Measurements from ENCODE around the gene ARID1A.

- TF ChIP-seq, protein P1, sequence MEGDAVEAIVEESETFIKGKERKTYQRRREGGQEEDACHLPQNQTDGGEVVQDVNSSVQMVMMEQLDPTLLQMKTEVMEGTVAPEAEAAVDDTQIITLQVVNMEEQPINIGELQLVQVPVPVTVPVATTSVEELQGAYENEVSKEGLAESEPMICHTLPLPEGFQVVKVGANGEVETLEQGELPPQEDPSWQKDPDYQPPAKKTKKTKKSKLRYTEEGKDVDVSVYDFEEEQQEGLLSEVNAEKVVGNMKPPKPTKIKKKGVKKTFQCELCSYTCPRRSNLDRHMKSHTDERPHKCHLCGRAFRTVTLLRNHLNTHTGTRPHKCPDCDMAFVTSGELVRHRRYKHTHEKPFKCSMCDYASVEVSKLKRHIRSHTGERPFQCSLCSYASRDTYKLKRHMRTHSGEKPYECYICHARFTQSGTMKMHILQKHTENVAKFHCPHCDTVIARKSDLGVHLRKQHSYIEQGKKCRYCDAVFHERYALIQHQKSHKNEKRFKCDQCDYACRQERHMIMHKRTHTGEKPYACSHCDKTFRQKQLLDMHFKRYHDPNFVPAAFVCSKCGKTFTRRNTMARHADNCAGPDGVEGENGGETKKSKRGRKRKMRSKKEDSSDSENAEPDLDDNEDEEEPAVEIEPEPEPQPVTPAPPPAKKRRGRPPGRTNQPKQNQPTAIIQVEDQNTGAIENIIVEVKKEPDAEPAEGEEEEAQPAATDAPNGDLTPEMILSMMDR (IDR thresholded peaks at IDR 0.05; ENCODE audit: low read depth, low read length) = no peak
- TF ChIP-seq POLR2A (IDR thresholded peaks at IDR 0.05; ENCODE audit: extremely low read depth, insufficient read length) = no peak
- TF ChIP-seq MAX (IDR thresholded peaks at IDR 0.05; ENCODE audit: low read depth, low read length) = no peak
Observed at GRCh38 chr1:26719205-26719604, 23.4 kb downstream of the ARID1A start.
